Right ventricle myocardium inferior (tissue), 1 donor: ENCODE data around the gene SRSF2. TPM values are rescaled to one million over a fixed set of nuclear protein-coding genes. Genes with fewer than 3 reads are reported as not detected.
"Not testable (repeated sequence)": the region's sequence is repeated elsewhere in the genome, so short reads cannot be mapped to it uniquely, and the experiment has no call there.

Experiments used
- ATAC-seq: fragments of 200-7000 bp; cut with Tn5 transposase; one replicate; pipeline ENCODE4 v1.9.1; 2020; ENCODE audit warnings: mild to moderate bottlenecking, moderate library complexity
- DNase-seq: peaks from one replicate; pipeline ENCODE4 v3.0.0; 2021; ENCODE audit errors: missing footprints
- intact Hi-C: fragments of 100-400 bp; cut with DNase I; formaldehyde crosslinking; loops from one replicate; pipeline ENCODE4 v1.11.0; 2022
- total RNA-seq: library from RNA; stranded (reverse); fragmentation: NEBNext Ultra II Directional; extraction: Animal tissue kit (Norgen Biotek cat#: 25700); gene quantifications from one replicate; pipeline ENCODE4 v1.2.1, GENCODE V29; 2021
- donor health status: DM: no; HTN: yes; CAD: no; lungs with severe emphysema.

SRSF2 gene
- total RNA-seq, 1 donor from 2014 or later = 74.0 TPM

DNA sequence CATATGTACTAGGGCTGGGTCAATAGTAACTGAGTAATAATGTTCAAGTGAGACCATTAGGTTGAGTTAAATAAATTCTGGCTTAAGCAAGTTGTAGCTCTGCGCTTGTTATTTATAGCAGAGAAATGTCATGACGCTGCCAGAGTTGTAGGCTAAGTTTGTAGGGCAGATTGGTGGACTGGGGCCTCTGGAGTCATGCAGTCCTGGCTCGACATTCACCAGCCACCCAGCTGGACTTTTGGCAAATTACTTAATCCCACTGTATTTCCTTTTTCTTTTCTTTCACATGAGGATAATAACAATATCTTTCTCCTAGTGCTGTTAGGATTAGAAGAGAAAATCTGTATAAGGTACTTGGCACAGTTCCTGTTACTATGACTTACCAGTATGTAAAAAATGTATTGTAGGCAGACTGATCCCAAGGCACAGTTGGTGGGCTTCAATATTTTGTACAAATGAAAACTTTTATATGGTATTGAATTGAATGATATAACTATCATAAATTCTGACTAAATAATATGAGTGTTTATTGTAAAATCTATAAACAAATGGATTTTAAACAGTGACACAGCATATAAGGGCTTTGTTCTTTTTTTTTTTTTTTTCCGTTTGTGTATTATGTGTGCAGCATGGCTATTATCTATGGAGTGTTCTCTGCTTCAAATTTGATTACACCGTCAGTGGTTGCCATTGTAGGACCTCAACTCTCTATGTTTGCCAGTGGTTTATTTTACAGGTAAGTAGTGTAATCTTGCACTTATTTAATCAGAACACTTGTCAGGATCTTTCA, 3.4 kb upstream of the SRSF2 start:
- DNase-seq = no peak
- no peak for ATAC-seq
- intact Hi-C loops = no loop called here

- DNase-seq, ATAC-seq, intact Hi-C loops: not testable (repeated sequence)
Measured at GRCh38 chr17:76739568-76740115, 2.5 kb upstream of the SRSF2 start.

DNA sequence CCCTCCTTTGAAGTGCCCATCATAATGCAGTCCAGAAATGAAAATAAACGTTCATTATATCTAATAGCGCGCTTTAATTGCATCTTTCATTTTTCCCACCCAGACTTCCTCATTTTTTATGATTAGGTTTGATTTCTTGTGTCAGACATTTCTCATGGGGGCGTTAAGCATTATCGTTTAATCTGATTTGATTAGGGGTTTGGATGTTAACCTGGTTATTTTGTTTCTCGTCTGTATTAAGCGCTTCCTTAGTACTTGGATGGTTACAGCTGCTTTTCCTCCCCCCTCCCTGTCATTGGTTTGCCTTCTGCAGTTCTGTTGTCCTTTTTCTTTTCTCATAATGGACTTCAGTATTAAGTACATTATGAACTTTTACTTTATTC, 1.3 kb upstream of the SRSF2 start:
- ATAC-seq = no peak
- no peak for DNase-seq
- intact Hi-C loops = no loop called here

GRCh38 chr17:76737676-76738467, 741 bp upstream of the SRSF2 start, which contains the start of gene MFSD11:
TSS of gene MFSD11 (plus strand) at chr17:76738119. CDS start at chr17:76738353, 234 bp downstream.
- peak; percentile 95 for DNase-seq
- peak; percentile 81 for ATAC-seq
- intact Hi-C loops = loop anchor here (1.0 kb wide), 1 partner anchor 12 kb away; the partner anchor contains the start of genes JMJD6 and METTL23

DNA sequence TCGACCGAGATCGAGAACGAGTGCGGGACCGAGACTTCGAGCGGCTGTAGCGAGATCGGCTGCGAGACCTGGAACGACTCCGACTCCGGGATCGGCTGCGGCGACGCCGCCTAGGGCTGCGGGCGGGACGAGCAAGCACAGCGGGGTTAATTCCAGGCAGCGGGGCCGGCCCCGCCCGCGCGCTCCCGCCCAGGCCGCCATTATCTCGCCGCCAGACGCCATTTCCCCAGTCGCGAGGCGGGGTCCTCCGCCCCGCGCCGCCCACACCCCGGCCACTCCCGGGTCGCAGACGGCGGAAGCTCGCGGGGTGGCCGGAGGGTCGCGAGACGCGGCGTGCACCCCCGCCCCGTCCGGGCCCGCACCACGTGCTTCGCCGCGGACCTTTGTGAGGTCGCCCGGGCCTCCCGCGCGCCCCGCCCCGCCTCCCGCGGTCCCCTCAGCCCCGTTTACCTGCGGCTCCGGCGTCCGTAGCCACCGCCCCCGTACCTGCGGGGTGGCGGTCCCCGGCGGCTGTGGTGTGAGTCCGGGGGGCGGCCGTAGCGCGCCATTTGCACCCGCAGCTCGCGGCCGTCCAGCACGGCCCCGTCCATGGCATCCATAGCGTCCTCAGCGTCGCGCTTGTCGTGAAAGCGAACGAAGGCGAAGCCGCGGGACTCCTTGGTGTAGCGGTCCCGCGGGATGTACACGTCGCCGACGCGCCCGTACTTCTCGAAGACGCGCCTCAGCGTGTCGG, 616 bp downstream of the SRSF2 start:
- intact Hi-C loops = loop anchor here (1.0 kb wide), 1 partner anchor 10 kb away; the partner anchor contains the start of genes JMJD6 and METTL23
- DNase-seq (peak; percentile 91), ATAC-seq (peak; percentile 43)

- ATAC-seq = no peak
- intact Hi-C loops = no loop called here
- no peak for DNase-seq
Measured at GRCh38 chr17:76735586-76736348, 1.4 kb downstream of the SRSF2 start.

GRCh38 chr17:76735006-76735405, 2.1 kb downstream of the SRSF2 start:
- ATAC-seq (no peak), DNase-seq (no peak)
- intact Hi-C loops = no loop called here

DNA sequence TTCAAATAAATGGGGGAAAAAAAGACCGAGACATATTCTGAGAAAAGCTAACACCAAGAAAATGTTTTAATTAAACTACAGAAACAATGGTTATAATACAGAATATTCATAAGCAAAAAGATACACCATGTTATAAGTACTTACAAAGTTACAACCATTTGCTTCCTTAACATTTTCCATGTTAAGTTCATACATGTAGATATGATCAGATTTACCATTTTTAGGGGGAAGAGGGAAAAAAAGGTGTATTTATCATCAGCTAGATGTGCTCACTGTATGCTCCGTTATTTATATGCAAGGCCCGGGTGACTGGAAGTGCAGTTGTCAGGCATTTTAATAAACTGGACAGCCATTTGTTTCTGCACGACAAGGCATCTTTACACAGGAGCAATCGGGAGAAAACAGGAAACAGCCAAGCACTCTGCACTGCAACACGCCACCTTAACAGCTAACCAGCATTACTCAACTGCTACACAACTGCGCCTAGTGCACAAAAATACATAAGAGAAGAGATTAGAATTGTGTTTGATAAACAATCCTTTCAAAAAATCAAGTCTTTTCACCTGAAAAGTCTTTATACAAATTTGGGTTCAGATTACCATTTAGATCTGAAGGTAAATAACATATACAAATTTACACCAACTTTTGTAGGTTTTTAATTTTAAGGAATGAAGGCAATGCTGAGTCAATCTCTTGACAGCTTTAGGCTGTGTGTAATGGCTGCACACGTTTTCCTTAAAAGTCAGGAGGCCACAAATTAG, 2.9 kb downstream of the SRSF2 start:
- DNase-seq = no peak
- no peak for ATAC-seq
- intact Hi-C loops = no loop called here

GRCh38 chr17:76733618-76733957, 3.5 kb downstream of the SRSF2 start:
- ATAC-seq = no peak
- intact Hi-C loops = no loop called here
- DNase-seq = no peak

GRCh38 chr17:76732734-76733617, 4.2 kb downstream of the SRSF2 start:
- ATAC-seq = no peak
- intact Hi-C loops = no loop called here
- DNase-seq = no peak

GRCh38 chr17:76731800-76732733, 5.1 kb downstream of the SRSF2 start:
- intact Hi-C loops, ATAC-seq, DNase-seq: not testable (repeated sequence)

- intact Hi-C loops = no loop called here
- no peak for ATAC-seq
- DNase-seq = no peak
Measured at GRCh38 chr17:76727745-76728456, 9.2 kb downstream of the SRSF2 start.

DNA sequence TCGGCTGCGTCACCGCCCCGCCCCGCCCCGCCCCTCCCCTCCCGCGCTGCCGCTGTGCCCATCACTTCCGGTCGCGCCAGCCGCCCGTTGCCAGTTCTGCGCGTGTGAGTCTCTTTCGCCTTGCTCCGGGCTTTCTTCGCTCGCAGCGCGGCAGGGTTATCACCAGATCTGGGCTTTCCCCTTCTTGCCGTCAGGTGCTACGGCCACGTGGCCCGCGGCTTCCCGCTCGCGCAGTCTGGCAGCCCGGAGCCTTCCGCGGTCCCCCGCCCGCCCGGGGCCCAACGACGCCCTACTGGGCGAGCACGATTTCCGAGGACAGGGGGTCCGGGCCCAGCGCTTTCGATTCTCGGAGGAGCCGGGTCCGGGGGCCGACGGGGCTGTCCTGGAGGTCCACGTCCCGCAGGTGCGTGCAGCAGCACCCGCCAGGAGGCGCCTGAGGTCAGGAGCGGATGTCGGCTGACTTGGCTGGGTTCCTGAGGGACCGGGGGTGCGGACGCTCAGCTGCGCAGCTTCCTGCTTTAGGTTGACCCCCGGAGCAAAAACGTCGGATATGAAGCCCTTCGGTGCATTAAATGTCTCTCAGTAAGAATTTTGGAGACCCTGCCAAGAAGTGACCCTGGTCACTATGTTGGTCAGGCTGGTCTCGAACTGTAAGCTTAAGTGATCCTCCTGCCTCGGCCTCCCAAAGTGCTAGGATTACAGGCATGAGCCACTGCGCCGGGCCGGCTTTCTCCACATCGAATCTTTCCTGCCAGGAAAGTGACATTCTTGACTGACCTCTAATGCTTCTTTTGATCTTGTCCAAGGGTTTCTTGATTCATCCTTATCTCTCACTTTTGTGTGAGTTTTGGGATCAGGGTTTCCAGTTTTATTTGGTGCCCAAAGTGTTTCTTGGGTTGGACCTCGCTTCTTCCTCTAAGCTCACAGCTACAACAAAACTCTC, 10.1 kb downstream of the SRSF2 start, which contains the start of gene METTL23:
TSS of gene METTL23 (plus strand) at position 64 of the 943 bp plus-strand sequence. CDS start 2,872 bp downstream, outside the sequence.
- intact Hi-C loops = loop anchor here (1.0 kb wide), 1 partner anchor 10 kb away; the partner anchor contains the start of gene SRSF2
- peak; percentile 89 for DNase-seq

More for the DNA sequence above, 10.1 kb downstream of the SRSF2 start, which contains the start of gene METTL23:
- peak; percentile 63 for ATAC-seq
